HL-60 (cell line): Measurements from ENCODE around the gene IGSF1.

Experiments
- DNase-seq, 2 experiments: peaks; one replicate each; pipeline ENCODE4 v3.0.0-alpha.2; 2010 to 2020; ENCODE audit warnings: low read depth in 1 of 2, low spot score in 1 of 2
- H3K27ac ChIP-seq: fragments of 250-450 bp; sonication (Bioruptor Pico); replicated peaks from 2 replicates; pipeline ENCODE4 v1.5.1; 2020; ENCODE audit warnings: mild to moderate bottlenecking, moderate library complexity
- H3K27me3 ChIP-seq: fragments of 250-450 bp; sonication (Bioruptor Pico); 2 replicates; pipeline ENCODE4 v1.5.1; 2021; ENCODE audit warnings: mild to moderate bottlenecking, moderate library complexity; ENCODE audit not compliant: insufficient read depth, poor library complexity, severe bottlenecking
- H3K4me3 ChIP-seq: replicated peaks from 2 replicates; pipeline ENCODE4 v1.5.1; 2011; ENCODE audit warnings: mild to moderate bottlenecking, control low read depth, low read length; ENCODE audit not compliant: insufficient read depth
- GABPA ChIP-seq: IDR thresholded peaks from 2 replicates; pipeline ENCODE4 v1.6.1; 2012; ENCODE audit warnings: low read depth
- POLR2AphosphoS5 ChIP-seq: IDR thresholded peaks from 2 replicates; pipeline ENCODE4 v1.6.1; 2012; ENCODE audit warnings: low read depth
- SPI1 ChIP-seq: IDR thresholded peaks from 2 replicates; pipeline ENCODE4 v1.6.1; 2012; ENCODE audit warnings: low read depth, mild to moderate bottlenecking, borderline replicate concordance
- TF ChIP-seq, protein P1 (sequence below): IDR thresholded peaks from one replicate; pipeline ENCODE4 v1.5.1; 2011; ENCODE audit warnings: low read length, control low read depth, inconsistent platforms; ENCODE audit not compliant: insufficient read depth
- TF ChIP-seq, protein P2 (sequence below): IDR thresholded peaks from 2 replicates; pipeline ENCODE4 v1.6.1; 2012; ENCODE audit warnings: low read depth; ENCODE audit not compliant: insufficient replicate concordance

IGSF1 gene

DNA sequence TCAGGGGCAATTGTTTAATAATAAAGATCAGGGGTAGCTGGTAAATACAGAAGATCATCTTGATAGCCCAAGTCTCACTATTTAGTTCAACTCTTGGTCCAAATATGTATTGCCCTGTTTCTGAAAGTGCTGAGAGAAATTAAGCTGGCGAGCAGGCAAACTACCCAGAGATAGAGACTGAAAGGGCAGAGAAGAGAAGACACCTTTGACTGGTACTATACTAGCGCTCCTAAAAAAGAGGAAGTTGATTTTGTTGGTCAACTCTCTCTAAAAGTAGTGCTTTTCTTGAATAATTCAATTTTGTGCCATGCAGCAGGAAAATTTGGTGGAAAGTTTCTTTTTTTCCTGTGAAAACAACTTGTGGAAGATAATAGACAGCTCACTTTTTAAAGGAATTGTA is 64.0 kb downstream of the IGSF1 start:
- TF ChIP-seq POLR2AphosphoS5 (no peak), SPI1 (no peak; the same call in 1 of the 2 replicates), GABPA (no peak)
- TF ChIP-seq, protein P1, sequence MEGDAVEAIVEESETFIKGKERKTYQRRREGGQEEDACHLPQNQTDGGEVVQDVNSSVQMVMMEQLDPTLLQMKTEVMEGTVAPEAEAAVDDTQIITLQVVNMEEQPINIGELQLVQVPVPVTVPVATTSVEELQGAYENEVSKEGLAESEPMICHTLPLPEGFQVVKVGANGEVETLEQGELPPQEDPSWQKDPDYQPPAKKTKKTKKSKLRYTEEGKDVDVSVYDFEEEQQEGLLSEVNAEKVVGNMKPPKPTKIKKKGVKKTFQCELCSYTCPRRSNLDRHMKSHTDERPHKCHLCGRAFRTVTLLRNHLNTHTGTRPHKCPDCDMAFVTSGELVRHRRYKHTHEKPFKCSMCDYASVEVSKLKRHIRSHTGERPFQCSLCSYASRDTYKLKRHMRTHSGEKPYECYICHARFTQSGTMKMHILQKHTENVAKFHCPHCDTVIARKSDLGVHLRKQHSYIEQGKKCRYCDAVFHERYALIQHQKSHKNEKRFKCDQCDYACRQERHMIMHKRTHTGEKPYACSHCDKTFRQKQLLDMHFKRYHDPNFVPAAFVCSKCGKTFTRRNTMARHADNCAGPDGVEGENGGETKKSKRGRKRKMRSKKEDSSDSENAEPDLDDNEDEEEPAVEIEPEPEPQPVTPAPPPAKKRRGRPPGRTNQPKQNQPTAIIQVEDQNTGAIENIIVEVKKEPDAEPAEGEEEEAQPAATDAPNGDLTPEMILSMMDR: no peak
- TF ChIP-seq, protein P2, sequence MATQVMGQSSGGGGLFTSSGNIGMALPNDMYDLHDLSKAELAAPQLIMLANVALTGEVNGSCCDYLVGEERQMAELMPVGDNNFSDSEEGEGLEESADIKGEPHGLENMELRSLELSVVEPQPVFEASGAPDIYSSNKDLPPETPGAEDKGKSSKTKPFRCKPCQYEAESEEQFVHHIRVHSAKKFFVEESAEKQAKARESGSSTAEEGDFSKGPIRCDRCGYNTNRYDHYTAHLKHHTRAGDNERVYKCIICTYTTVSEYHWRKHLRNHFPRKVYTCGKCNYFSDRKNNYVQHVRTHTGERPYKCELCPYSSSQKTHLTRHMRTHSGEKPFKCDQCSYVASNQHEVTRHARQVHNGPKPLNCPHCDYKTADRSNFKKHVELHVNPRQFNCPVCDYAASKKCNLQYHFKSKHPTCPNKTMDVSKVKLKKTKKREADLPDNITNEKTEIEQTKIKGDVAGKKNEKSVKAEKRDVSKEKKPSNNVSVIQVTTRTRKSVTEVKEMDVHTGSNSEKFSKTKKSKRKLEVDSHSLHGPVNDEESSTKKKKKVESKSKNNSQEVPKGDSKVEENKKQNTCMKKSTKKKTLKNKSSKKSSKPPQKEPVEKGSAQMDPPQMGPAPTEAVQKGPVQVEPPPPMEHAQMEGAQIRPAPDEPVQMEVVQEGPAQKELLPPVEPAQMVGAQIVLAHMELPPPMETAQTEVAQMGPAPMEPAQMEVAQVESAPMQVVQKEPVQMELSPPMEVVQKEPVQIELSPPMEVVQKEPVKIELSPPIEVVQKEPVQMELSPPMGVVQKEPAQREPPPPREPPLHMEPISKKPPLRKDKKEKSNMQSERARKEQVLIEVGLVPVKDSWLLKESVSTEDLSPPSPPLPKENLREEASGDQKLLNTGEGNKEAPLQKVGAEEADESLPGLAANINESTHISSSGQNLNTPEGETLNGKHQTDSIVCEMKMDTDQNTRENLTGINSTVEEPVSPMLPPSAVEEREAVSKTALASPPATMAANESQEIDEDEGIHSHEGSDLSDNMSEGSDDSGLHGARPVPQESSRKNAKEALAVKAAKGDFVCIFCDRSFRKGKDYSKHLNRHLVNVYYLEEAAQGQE: no peak
- no peak overlapping the region for H3K4me3 ChIP-seq
- no peak overlapping the region for H3K27ac ChIP-seq
- no peak for DNase-seq
- peaks cover 2% of the 10 kb centered on the region for H3K27me3 ChIP-seq
